HepG2 (cell line): ENCODE data around the gene COMMD10. TPM values are rescaled to one million over a fixed set of nuclear protein-coding genes. Genes with fewer than 3 reads are reported as not detected.

ENCODE experiments used
- ARNT2 ChIP-seq: sonication (generic); formaldehyde crosslinking; IDR thresholded peaks from 2 replicates; pipeline ENCODE4 v1.8.0; 2022; ENCODE audit warnings: mild to moderate bottlenecking, low read depth, missing genetic modification reagents, moderate library complexity
- CBX2 ChIP-seq, 2 experiments: fragments of 200-600 bp in 1 of 2; sonication (generic); formaldehyde crosslinking in 1 of 2; IDR thresholded peaks; 2 replicates each; pipeline versions ENCODE4 v1.7.0 to v1.8.1; 2018 to 2022; ENCODE audit warnings: low read depth in 2 of 2, low read length in 1 of 2, mild to moderate bottlenecking in 1 of 2, missing genetic modification reagents in 1 of 2
- EHMT2 ChIP-seq: fragments of 200-600 bp; sonication (generic); IDR thresholded peaks from 2 replicates; pipeline ENCODE4 v1.7.0; 2017; ENCODE audit warnings: antibody characterized with exemption, low read depth, low read length, borderline replicate concordance
- GATAD2A ChIP-seq: IDR thresholded peaks from 2 replicates; pipeline ENCODE4 v1.6.1; 2016
- HHEX ChIP-seq: IDR thresholded peaks from 2 replicates; pipeline ENCODE4 v1.6.1; 2016; ENCODE audit warnings: control low read depth
- MAFK ChIP-seq, 2 experiments: IDR thresholded peaks in 1 of 2; conservative IDR thresholded peaks in 1 of 2; 2 replicates each; pipeline ENCODE4 v1.6.1; 2011; ENCODE audit warnings: improper control_type of control experiment in 2 of 2, low read length in 2 of 2
- NCOA5 ChIP-seq: sonication (generic); formaldehyde crosslinking; IDR thresholded peaks from 2 replicates; pipeline ENCODE4 v1.4.0; 2020; ENCODE audit warnings: missing genetic modification reagents
- STAT5B ChIP-seq: sonication (generic); formaldehyde crosslinking; IDR thresholded peaks from 2 replicates; pipeline ENCODE4 v1.4.0; 2020; ENCODE audit warnings: missing genetic modification reagents
- THYN1 ChIP-seq: sonication (generic); formaldehyde crosslinking; IDR thresholded peaks from 2 replicates; pipeline ENCODE4 v1.8.1; 2023; ENCODE audit warnings: low read depth, mild to moderate bottlenecking, moderate library complexity, missing genetic modification reagents, borderline replicate concordance
- U2AF2 ChIP-seq: fragments of 200-400 bp; formaldehyde crosslinking; IDR thresholded peaks from 2 replicates; pipeline ENCODE4 v1.6.1; 2017; ENCODE audit warnings: low read depth, mild to moderate bottlenecking, low read length
- YEATS2 ChIP-seq: sonication (generic); formaldehyde crosslinking; IDR thresholded peaks from 2 replicates; pipeline ENCODE4 v1.4.0; 2020; ENCODE audit warnings: missing genetic modification reagents, borderline replicate concordance
- ZNF33A ChIP-seq: sonication (generic); formaldehyde crosslinking; IDR thresholded peaks from 2 replicates; pipeline ENCODE4 v1.5.1; 2020; ENCODE audit warnings: missing genetic modification reagents, mild to moderate bottlenecking, moderate library complexity, borderline replicate concordance
- ZNF44 ChIP-seq: sonication (generic); formaldehyde crosslinking; IDR thresholded peaks from 2 replicates; pipeline ENCODE4 v1.5.1; 2020; ENCODE audit warnings: mild to moderate bottlenecking, missing genetic modification reagents
- ZNF549 ChIP-seq: sonication (generic); formaldehyde crosslinking; IDR thresholded peaks from 2 replicates; pipeline ENCODE4 v1.5.0; 2020; ENCODE audit warnings: missing genetic modification reagents
- ZNF558 ChIP-seq: sonication (generic); formaldehyde crosslinking; IDR thresholded peaks from 2 replicates; pipeline ENCODE4 v1.9.0; 2022; ENCODE audit warnings: mild to moderate bottlenecking, missing genetic modification reagents, borderline replicate concordance
- ZNF607 ChIP-seq: sonication (generic); formaldehyde crosslinking; IDR thresholded peaks from 2 replicates; pipeline ENCODE4 v1.5.1; 2020; ENCODE audit warnings: missing genetic modification reagents, mild to moderate bottlenecking, borderline replicate concordance
- ZNF747 ChIP-seq: sonication (generic); formaldehyde crosslinking; IDR thresholded peaks from 2 replicates; pipeline ENCODE4 v1.8.1; 2023; ENCODE audit warnings: missing genetic modification reagents, mild to moderate bottlenecking, borderline replicate concordance
- ZNF768 ChIP-seq: sonication (generic); formaldehyde crosslinking; IDR thresholded peaks from 2 replicates; pipeline ENCODE4 v1.4.0; 2020; ENCODE audit warnings: missing genetic modification reagents
- ZZZ3 ChIP-seq: sonication (generic); formaldehyde crosslinking; IDR thresholded peaks from 2 replicates; pipeline ENCODE4 v1.4.0; 2020; ENCODE audit warnings: missing genetic modification reagents, mild to moderate bottlenecking, borderline replicate concordance
- polyA plus RNA-seq, 8 experiments: library from polyadenylated mRNA; depleted of rRNA in 3 of 8; stranded (reverse) in 7 of 8; unstranded in 1 of 8; fragments of >200 nt; fragmentation: Illumina TruSeq in 4 of 8; extraction: Trizol in 4 of 8; gene quantifications; 2 replicates each; pipeline versions ENCODE4 v1.2.1 to v1.2.3, GENCODE V29; 2011 to 2016; ENCODE audit warnings: low read depth in 4 of 8, missing spikeins in 1 of 8, mixed read lengths in 1 of 8; ENCODE audit not compliant: insufficient read depth in 1 of 8
- total RNA-seq, 5 experiments: library from RNA; depleted of rRNA; stranded (reverse); fragments of >200 nt; fragmentation: Illumina TruSeq; extraction: Trizol; gene quantifications; 2 replicates each; pipeline ENCODE4 v1.2.3, GENCODE V29; 2016; ENCODE audit warnings: low read depth in 1 of 5
- TF ChIP-seq, protein P1 (sequence below): sonication (generic); formaldehyde crosslinking; IDR thresholded peaks from 2 replicates; pipeline ENCODE4 v1.4.0; 2020; ENCODE audit warnings: missing genetic modification reagents
- TF ChIP-seq, protein P2 (sequence below): sonication (generic); formaldehyde crosslinking; IDR thresholded peaks from 2 replicates; pipeline ENCODE4 v1.5.0; 2020; ENCODE audit warnings: mild to moderate bottlenecking, missing genetic modification reagents
- TF ChIP-seq, protein P3 (sequence below): sonication (generic); formaldehyde crosslinking; IDR thresholded peaks from 2 replicates; pipeline ENCODE4 v1.5.0; 2020; ENCODE audit warnings: missing genetic modification reagents

COMMD10 gene
- total and polyA plus RNA-seq, 2 of the 13 experiments (the other 11 are each of a cell fraction or from before 2014, with no cell fraction given) = 16.9 to 39.3 TPM

DNA sequence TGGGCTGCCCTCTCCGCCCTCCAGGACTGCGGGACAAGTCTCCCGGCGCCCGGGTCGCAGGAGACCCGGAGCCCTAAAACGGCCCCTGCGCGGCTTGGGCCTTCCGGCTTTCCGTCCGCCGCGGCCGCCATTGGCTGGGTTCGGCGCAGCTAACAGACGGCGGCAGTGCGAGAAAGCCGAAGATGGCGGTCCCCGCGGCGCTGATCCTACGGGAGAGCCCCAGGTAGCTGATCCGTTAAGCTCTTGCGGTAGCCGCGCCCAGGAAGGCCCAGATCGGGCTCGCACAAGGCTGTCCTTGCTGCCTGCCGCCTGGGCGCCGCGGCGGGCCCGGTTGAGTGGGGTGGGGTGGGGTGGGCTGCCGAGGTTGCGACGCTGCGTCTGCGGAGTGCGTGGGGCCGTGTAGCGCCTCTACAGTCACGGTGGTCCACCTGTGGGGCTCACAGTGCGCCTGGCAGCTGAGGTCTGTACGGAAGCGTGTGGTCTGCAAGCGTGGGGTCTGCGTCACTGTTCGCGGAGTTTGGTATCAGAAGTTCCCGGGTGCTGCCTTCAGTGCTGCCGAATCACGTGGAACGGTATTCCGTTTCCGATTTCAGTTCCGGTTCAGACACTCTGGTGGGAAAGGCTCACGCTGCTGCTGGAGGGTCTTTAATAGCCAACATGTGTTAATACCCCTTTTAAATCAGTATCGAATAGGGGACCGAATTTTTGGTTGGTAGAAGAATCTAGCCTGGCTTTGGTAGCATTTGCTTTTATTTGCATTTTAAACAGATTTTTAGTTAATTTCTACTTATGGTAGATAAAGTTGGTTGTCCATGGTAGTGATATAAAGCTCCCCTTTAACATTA, at the start of gene COMMD10 (continued):
- TF ChIP-seq EHMT2 (no peak), ARNT2 (CRISPR knock-in tag) (no peak; the same call in 1 of the 2 replicates), ZNF607 (CRISPR knock-in tag) (0 out of 2 replicates have a peak, but pooled peaks have one; percentile 60), YEATS2 (CRISPR knock-in tag) (peak; percentile 64; the same call in 1 of the 2 replicates), STAT5B (no peak), ZNF747 (CRISPR knock-in tag) (peak; percentile 71; the same call in 1 of the 2 replicates), ZNF44 (CRISPR knock-in tag) (no peak; the same call in 1 of the 2 replicates), MAFK (conservative IDR thresholded peaks at IDR 0.05 in 1 of 2, IDR thresholded peaks at IDR 0.05 in 1 of 2; ENCODE audit: low read length in 2 of 2) (no peak), HHEX (CRISPR knock-in tag) (no peak), ZNF549 (no peak), ZNF558 (CRISPR knock-in tag) (peak; percentile 78), U2AF2 (no peak), ZZZ3 (CRISPR knock-in tag) (no peak), GATAD2A (no peak), ZNF33A (CRISPR knock-in tag) (peak; percentile 14; the same call in 1 of the 2 replicates), NCOA5 (CRISPR knock-in tag) (no peak), CBX2 (IDR thresholded peaks at IDR 0.05; ENCODE audit: low read depth, low read length) (no peak), CBX2 (CRISPR knock-in tag; IDR thresholded peaks at IDR 0.05; ENCODE audit: low read depth) (no peak), THYN1 (CRISPR knock-in tag) (no peak), ZNF768 (peak; percentile 43; the same call in 1 of the 2 replicates)
- TF ChIP-seq, protein P1, sequence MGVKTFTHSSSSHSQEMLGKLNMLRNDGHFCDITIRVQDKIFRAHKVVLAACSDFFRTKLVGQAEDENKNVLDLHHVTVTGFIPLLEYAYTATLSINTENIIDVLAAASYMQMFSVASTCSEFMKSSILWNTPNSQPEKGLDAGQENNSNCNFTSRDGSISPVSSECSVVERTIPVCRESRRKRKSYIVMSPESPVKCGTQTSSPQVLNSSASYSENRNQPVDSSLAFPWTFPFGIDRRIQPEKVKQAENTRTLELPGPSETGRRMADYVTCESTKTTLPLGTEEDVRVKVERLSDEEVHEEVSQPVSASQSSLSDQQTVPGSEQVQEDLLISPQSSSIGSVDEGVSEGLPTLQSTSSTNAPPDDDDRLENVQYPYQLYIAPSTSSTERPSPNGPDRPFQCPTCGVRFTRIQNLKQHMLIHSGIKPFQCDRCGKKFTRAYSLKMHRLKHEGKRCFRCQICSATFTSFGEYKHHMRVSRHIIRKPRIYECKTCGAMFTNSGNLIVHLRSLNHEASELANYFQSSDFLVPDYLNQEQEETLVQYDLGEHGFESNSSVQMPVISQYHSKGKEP (CRISPR knock-in tag) = no peak; the same call in 1 of the 2 replicates
- TF ChIP-seq, protein P2, sequence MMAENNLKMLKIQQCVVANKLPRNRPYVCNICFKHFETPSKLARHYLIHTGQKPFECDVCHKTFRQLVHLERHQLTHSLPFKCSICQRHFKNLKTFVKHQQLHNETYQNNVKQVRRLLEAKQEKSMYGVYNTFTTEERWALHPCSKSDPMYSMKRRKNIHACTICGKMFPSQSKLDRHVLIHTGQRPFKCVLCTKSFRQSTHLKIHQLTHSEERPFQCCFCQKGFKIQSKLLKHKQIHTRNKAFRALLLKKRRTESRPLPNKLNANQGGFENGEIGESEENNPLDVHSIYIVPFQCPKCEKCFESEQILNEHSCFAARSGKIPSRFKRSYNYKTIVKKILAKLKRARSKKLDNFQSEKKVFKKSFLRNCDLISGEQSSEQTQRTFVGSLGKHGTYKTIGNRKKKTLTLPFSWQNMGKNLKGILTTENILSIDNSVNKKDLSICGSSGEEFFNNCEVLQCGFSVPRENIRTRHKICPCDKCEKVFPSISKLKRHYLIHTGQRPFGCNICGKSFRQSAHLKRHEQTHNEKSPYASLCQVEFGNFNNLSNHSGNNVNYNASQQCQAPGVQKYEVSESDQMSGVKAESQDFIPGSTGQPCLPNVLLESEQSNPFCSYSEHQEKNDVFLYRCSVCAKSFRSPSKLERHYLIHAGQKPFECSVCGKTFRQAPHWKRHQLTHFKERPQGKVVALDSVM (CRISPR knock-in tag) = no peak
- TF ChIP-seq, protein P3, sequence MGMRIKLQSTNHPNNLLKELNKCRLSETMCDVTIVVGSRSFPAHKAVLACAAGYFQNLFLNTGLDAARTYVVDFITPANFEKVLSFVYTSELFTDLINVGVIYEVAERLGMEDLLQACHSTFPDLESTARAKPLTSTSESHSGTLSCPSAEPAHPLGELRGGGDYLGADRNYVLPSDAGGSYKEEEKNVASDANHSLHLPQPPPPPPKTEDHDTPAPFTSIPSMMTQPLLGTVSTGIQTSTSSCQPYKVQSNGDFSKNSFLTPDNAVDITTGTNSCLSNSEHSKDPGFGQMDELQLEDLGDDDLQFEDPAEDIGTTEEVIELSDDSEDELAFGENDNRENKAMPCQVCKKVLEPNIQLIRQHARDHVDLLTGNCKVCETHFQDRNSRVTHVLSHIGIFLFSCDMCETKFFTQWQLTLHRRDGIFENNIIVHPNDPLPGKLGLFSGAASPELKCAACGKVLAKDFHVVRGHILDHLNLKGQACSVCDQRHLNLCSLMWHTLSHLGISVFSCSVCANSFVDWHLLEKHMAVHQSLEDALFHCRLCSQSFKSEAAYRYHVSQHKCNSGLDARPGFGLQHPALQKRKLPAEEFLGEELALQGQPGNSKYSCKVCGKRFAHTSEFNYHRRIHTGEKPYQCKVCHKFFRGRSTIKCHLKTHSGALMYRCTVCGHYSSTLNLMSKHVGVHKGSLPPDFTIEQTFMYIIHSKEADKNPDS (CRISPR knock-in tag) = no peak
